K562 (cell line): ENCODE results near the gene KIAA1958. TPM values are rescaled to one million over a fixed set of nuclear protein-coding genes. Genes with fewer than 3 reads are reported as not detected.

Source experiments
- ATAC-seq: fragments of 200-7000 bp; cut with Tn5 transposase; 3 replicates; pipeline ENCODE4 v1.9.1; 2020; ENCODE audit warnings: moderate library complexity
- BruUV-seq: library from RNA; stranded (reverse); fragments of 400-500 nt; replicated peaks from 2 replicates; lab custom pipeline; 2021; lab: Mats Ljungman, UMichigan
- CTCF ChIA-PET: fragments of 300-600 bp; formaldehyde crosslinking; extraction: SDS; loops from one replicate; lab custom pipeline; 2021; ENCODE audit warnings: low intra/inter-chr PET ratio; lab: Yijun Ruan, JAX
- POLR2A ChIA-PET: fragments of 300-600, 350-650 bp; sonication (Branson Sonifier 250); formaldehyde crosslinking; extraction: SDS; loops from one replicate; lab custom pipeline; 2021; ENCODE audit warnings: antibody characterized with exemption, inconsistent platforms; lab: Yijun Ruan, JAX
- DNase-seq, 4 experiments: peaks; one replicate each; pipeline versions ENCODE4 v3.0.0 to v3.0.0-alpha.2; 2011 to 2018; ENCODE audit warnings: low spot score in 3 of 4, mixed read lengths in 3 of 4; ENCODE audit errors: extremely low read depth in 1 of 4
- FAIRE-seq: peaks from 2 replicates; lab custom pipeline; 2011; peaks lifted over from hg19 to GRCh38; lab: Jason Lieb, UNC
- H2AFZ ChIP-seq: 2 replicates; pipeline ENCODE4 v1.6.0; 2011; ENCODE audit warnings: low read depth, low read length, control low read depth, inconsistent platforms
- H3K27ac ChIP-seq: fragments of 200-600 bp; 3 replicates; pipeline ENCODE4 v1.8.0; 2011; ENCODE audit warnings: low read depth, mild to moderate bottlenecking, control low read depth, inconsistent platforms, low read length, moderate library complexity, mixed read lengths; ENCODE audit errors: extremely low read depth
- H3K27me3 ChIP-seq, 2 experiments: fragments of 300-600 bp in 1 of 2; 2 replicates in 1 of 2; 3 replicates in 1 of 2; pipeline versions ENCODE4 v1.6.0 to v1.8.0; 2011; ENCODE audit warnings: inconsistent platforms in 2 of 2, low read length in 2 of 2, mild to moderate bottlenecking in 1 of 2, mixed read lengths in 1 of 2, moderate library complexity in 1 of 2; ENCODE audit not compliant: control insufficient read depth in 2 of 2, insufficient read depth in 2 of 2
- H3K36me3 ChIP-seq: fragments of 300-600 bp; 3 replicates; pipeline ENCODE4 v1.8.0; 2011; ENCODE audit warnings: mild to moderate bottlenecking, low read length, inconsistent platforms; ENCODE audit not compliant: control insufficient read depth, insufficient read depth
- H3K4me1 ChIP-seq, 2 experiments: fragments of 200-600 bp in 1 of 2; replicated peaks in 1 of 2; 2 replicates in 1 of 2; 3 replicates in 1 of 2; pipeline versions ENCODE4 v1.5.1 to v1.8.0; 2011; ENCODE audit warnings: inconsistent platforms in 2 of 2, low read length in 2 of 2, mild to moderate bottlenecking in 1 of 2, mixed read lengths in 1 of 2, moderate library complexity in 1 of 2; ENCODE audit not compliant: control insufficient read depth in 2 of 2, insufficient read depth in 2 of 2
- H3K4me2 ChIP-seq: 2 replicates; pipeline ENCODE4 v1.6.1; 2011; ENCODE audit warnings: low read length, control low read depth, inconsistent platforms, mixed read lengths; ENCODE audit not compliant: insufficient read depth
- H3K4me3 ChIP-seq: fragments of 200-600 bp; sonication (generic), shearing (Covaris generic); 2 replicates; pipeline ENCODE4 v1.5.1; 2016; ENCODE audit warnings: control low read depth, inconsistent platforms
- H3K79me2 ChIP-seq: fragments of 200-600 bp; 3 replicates; pipeline ENCODE4 v1.8.0; 2011; ENCODE audit warnings: low read length, inconsistent platforms; ENCODE audit not compliant: control insufficient read depth, insufficient read depth
- H3K9ac ChIP-seq, 2 experiments: 2 replicates each; pipeline versions ENCODE4 v1.6.0 to v1.6.1; 2011; ENCODE audit warnings: low read depth in 2 of 2, low read length in 2 of 2, control low read depth in 1 of 2, inconsistent platforms in 1 of 2, mild to moderate bottlenecking in 1 of 2, mixed read lengths in 1 of 2; ENCODE audit not compliant: insufficient read depth in 1 of 2
- H3K9me1 ChIP-seq: one replicate; pipeline ENCODE4 v1.6.0; 2011; ENCODE audit warnings: inconsistent platforms, mild to moderate bottlenecking, low read length, moderate library complexity; ENCODE audit not compliant: control insufficient read depth, insufficient read depth
- H3K9me3 ChIP-seq: replicated peaks from 2 replicates; pipeline ENCODE4 v1.5.1; 2011; ENCODE audit warnings: low read depth, low read length, inconsistent platforms; ENCODE audit not compliant: control insufficient read depth, insufficient read depth
- H4K20me1 ChIP-seq: replicated peaks from 2 replicates; pipeline ENCODE4 v1.6.1; 2011; ENCODE audit warnings: low read length, inconsistent platforms, mixed read lengths; ENCODE audit not compliant: control insufficient read depth, insufficient read depth
- BRF2 ChIP-seq: IDR thresholded peaks from 3 replicates; pipeline ENCODE4 v1.6.1; 2011; ENCODE audit warnings: borderline replicate concordance, mild to moderate bottlenecking; ENCODE audit not compliant: insufficient read length, insufficient read depth
- FIP1L1 ChIP-seq: fragments of 200-400 bp; formaldehyde crosslinking; IDR thresholded peaks from 2 replicates; pipeline ENCODE4 v1.6.1; 2018; ENCODE audit warnings: mild to moderate bottlenecking, low read depth, low read length; ENCODE audit not compliant: poor library complexity, severe bottlenecking
- NFIC ChIP-seq: fragments of 450-650 bp; IDR thresholded peaks from 2 replicates; pipeline ENCODE4 v1.6.1; 2017; ENCODE audit warnings: mild to moderate bottlenecking, inconsistent platforms
- NR0B1 ChIP-seq: fragments of 450-650 bp; IDR thresholded peaks from one replicate; pipeline ENCODE4 v1.6.1; 2018; ENCODE audit warnings: mild to moderate bottlenecking, moderate library complexity; ENCODE audit not compliant: partially characterized antibody
- PRPF4 ChIP-seq: fragments of 200-400 bp; formaldehyde crosslinking; IDR thresholded peaks from one replicate; pipeline ENCODE4 v1.6.1; 2017; ENCODE audit warnings: low read length, low read depth, mild to moderate bottlenecking; ENCODE audit not compliant: insufficient read depth, poor library complexity, severe bottlenecking
- RBM34 ChIP-seq: fragments of 200-400 bp; formaldehyde crosslinking; IDR thresholded peaks from 2 replicates; pipeline ENCODE4 v1.6.1; 2018; ENCODE audit warnings: low read length, borderline replicate concordance; ENCODE audit not compliant: insufficient read depth
- ZBTB11 ChIP-seq, 3 experiments: fragments of 200-800 bp in 1 of 3; fragments of 250-450 bp in 1 of 3; fragments of 450-650 bp in 1 of 3; sonication (Bioruptor Pico) in 1 of 3; sonication (Bioruptor generic) in 1 of 3; formaldehyde crosslinking in 1 of 3; IDR thresholded peaks; 2 replicates each; pipeline versions ENCODE4 v1.6.1 to v1.8.0; 2016 to 2022; ENCODE audit warnings: mild to moderate bottlenecking in 2 of 3, missing genetic modification characterization in 2 of 3, missing compliant biosample characterization in 1 of 3, moderate library complexity in 1 of 3
- ZBTB5 ChIP-seq: fragments of 450-650 bp; IDR thresholded peaks from 2 replicates; pipeline ENCODE4 v1.6.1; 2017; ENCODE audit warnings: antibody characterized with exemption
- ZEB2 ChIP-seq: fragments of 450-650 bp; IDR thresholded peaks from 2 replicates; pipeline ENCODE4 v1.6.1; 2016
- ZFP36 ChIP-seq: fragments of 150-350 bp; IDR thresholded peaks from 2 replicates; pipeline ENCODE4 v1.6.1; 2018; ENCODE audit warnings: low read length, low read depth; ENCODE audit not compliant: partially characterized antibody
- ZNF217 ChIP-seq: sonication (generic); formaldehyde crosslinking; IDR thresholded peaks from 2 replicates; pipeline ENCODE4 v1.8.0; 2022; ENCODE audit warnings: mild to moderate bottlenecking, missing genetic modification reagents
- WGBS: fragments of 100-300 bp; shearing (Covaris generic); methylation state at CpG from one replicate; pipeline ENCODE4 v1.1.6; 2016; ENCODE audit warnings: low coverage, mixed read lengths; ENCODE audit not compliant: insufficient coverage; ENCODE audit errors: missing lambda C conversion rate; 5-methylcytosine and 5-hydroxymethylcytosine counted together
- in situ Hi-C: fragments of 300-500 bp; cut with MboI; formaldehyde crosslinking; loops from 4 replicates; pipeline ENCODE4 v1.15.0; 2018; ENCODE audit warnings: inconsistent platforms, mixed read lengths
- intact Hi-C: fragments of 100-400 bp; cut with micrococcal nuclease; formaldehyde crosslinking; loops from 2 replicates; pipeline ENCODE4 v1.14.2; 2022
- polyA plus RNA-seq, 8 experiments: library from polyadenylated mRNA; depleted of rRNA in 4 of 8; stranded (reverse) in 5 of 8; unstranded in 3 of 8; fragments of >200 nt; fragmentation: Nextera tagmentation in 2 of 8; fragmentation: Illumina TruSeq in 1 of 8; extraction: Ambion mirVana in 2 of 8; extraction: Trizol in 1 of 8; gene quantifications; 2 replicates each; pipeline versions ENCODE4 v1.2.1 to v1.2.3, GENCODE V29; 2011 to 2014; ENCODE audit warnings: inconsistent platforms in 1 of 8, missing spikeins in 1 of 8
- total RNA-seq, 7 experiments: library from RNA; depleted of rRNA in 6 of 7; stranded (reverse); fragments of >200 nt in 6 of 7; fragmentation: Illumina TruSeq in 2 of 7; extraction: Trizol in 2 of 7; gene quantifications; 2 replicates each; pipeline versions ENCODE4 v1.2.1 to v1.2.3, GENCODE V29; 2011 to 2021; ENCODE audit warnings: low replicate concordance in 1 of 7

The KIAA1958 gene
- total and polyA plus RNA-seq, 9 of the 15 experiments (the other 6 are each of a cell fraction or from before 2014, with no cell fraction given), result 1.1 to 16.0 (median 10.1) TPM

- peak; percentile 72 for FAIRE-seq
- peak in 2 of 4 experiments; percentile 58 to 84 for DNase-seq
- H3K4me1 ChIP-seq, result peaks cover 17 to 25% of the 10 kb centered on the region in 2 experiments
- no peaks in the 10 kb centered on the region for H3K27me3 ChIP-seq
- H3K9me3 ChIP-seq, result no peaks in the 10 kb centered on the region
- peak; percentile 94 for ATAC-seq
- H2AFZ ChIP-seq, result no peak overlapping the region
- peaks cover 42% of the 10 kb centered on the region for H3K79me2 ChIP-seq
- no peaks in the 10 kb centered on the region; the same call in 2 of the 3 replicates for H3K36me3 ChIP-seq
- peak overlapping the region; percentile 61 for H3K27ac ChIP-seq
- CTCF ChIA-PET, result interaction anchor here (0.6 kb wide), 1 partner anchor 89 kb away, joined by 5 read pairs; no protein-coding TSS in a partner anchor
- no peak overlapping the region for H3K4me3 ChIP-seq
- in situ Hi-C loops (no loop called here), intact Hi-C loops (loop anchor here (5.0 kb wide), 2 partner anchors 43 to 852 kb away; partner anchors contain the start of genes C9orf43 and POLE3)
- no peaks in the 10 kb centered on the region for H4K20me1 ChIP-seq
- no TSS peak for BruUV-seq
- POLR2A ChIA-PET, result interaction anchor here (0.6 to 3.3 kb wide), 6 partner anchors 9 to 461 kb away, joined by 3 to 24 read pairs (median 4); no protein-coding TSS in a partner anchor
- no peak overlapping the region; the same call in none of the 2 replicates for H3K4me2 ChIP-seq
- H3K9ac ChIP-seq, result peak overlapping the region in 1 of 2 experiments; percentile 61; a peak in 1 of 4 replicates
- no peaks in the 10 kb centered on the region for H3K9me1 ChIP-seq
- 22% methylated on average over 5 of the region's 5 CpGs for WGBS
- TF ChIP-seq ZNF217 (CRISPR knock-in tag) (no peak), NR0B1 (no peak), BRF2 (no peak), PRPF4 (no peak), ZFP36 (no peak), FIP1L1 (no peak), ZBTB11 (CRISPR knock-in tag; IDR thresholded peaks at IDR 0.05) (no peak), NFIC (no peak), ZBTB5 (no peak), RBM34 (no peak), ZEB2 (peak; percentile 26; the same call in 1 of the 2 replicates)
These were observed 73.2 kb downstream of the KIAA1958 start for GRCh38 chr9:112559629-112560413.
